ENCODE results near the gene PRC1.

Gene PRC1

DNA sequence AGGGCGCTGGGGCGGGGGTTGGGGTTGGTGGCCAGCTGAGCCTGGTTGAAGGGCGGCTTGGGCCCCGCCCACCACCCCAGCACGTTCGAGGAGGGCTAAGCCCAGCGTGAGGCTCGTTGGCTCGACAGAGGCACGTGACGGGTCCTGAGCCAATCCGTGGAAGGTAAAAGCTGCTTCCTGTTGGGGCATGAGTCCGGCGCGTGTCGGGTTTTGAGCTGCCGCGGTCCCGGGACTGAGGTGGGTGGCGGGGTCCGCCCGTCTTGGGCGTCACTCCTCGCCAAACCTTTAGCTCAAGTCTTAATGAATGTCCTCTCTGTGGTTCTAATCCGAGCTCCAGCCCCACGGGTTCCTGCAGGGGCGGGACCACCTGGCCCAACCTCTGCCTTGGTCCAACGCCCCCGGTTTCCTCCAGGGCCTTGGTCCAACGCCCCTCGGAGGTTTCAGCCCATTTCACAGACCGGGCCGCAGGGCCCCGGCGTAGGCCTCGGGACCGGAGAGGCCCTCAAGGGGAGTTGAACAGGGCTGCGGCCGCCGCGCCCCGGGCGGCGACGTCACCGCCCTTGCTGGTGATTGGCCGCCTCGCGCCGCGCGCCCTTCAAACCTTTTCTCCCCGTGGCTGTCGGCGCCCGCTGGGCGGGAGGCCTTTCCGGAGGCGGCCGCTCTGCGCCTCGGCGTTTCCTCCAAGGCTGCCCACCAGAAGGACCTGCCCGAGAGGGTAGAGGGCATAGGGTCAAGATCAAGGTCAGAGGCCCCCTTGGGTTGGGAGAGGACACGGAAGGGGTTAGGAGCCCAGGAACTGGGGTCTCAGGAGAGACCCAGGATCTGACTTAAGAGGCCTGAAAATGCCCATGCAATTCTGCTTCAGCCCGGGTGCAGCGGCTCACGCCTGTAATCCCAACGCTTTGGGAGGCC is 39.4 kb downstream of the PRC1 start, which contains the start of gene RCCD1:
TSS of gene RCCD1 (plus strand) at position 173 of the 912 bp plus-strand sequence. CDS start 1,851 bp downstream, outside the sequence.
- peak; percentile 78 for DNase-seq

DNA sequence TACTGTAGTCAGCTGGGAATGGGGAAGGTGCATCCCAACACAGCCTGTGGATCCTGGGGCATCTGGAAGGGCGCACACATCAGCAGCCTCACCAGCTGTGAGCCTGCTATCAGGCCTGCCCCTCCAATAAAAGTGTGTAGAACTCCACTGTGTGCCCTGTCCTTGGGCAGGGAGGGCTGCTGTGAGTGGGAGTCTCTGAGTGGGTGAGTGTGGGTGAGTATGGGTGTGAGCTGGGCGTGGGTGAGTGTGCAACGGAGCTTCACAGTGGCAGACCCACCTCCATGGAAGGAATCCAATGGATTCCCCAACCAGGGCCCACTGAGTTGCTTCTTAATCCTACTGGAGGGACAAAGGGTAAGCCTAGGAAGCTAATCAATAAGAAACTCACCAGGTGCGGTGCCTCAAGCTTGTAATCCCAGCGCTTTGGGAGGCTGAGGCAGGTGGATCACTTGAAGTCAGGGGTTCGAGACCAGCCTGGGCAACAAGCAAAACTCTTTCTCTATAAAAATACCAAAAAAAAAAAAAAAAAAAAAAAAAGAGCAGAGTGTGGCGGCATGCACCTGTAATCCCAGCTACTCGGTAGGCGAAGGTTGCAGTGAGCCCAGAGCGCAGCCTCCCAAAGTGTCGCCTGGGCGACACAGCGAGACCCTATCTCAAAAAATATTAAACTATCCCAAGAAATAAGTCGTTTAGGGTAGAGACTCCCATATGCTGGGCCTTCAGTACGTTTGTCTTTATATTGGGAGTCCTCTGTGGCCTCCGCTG is 40.2 kb downstream of the PRC1 start:
- DNase-seq = no peak

DNA sequence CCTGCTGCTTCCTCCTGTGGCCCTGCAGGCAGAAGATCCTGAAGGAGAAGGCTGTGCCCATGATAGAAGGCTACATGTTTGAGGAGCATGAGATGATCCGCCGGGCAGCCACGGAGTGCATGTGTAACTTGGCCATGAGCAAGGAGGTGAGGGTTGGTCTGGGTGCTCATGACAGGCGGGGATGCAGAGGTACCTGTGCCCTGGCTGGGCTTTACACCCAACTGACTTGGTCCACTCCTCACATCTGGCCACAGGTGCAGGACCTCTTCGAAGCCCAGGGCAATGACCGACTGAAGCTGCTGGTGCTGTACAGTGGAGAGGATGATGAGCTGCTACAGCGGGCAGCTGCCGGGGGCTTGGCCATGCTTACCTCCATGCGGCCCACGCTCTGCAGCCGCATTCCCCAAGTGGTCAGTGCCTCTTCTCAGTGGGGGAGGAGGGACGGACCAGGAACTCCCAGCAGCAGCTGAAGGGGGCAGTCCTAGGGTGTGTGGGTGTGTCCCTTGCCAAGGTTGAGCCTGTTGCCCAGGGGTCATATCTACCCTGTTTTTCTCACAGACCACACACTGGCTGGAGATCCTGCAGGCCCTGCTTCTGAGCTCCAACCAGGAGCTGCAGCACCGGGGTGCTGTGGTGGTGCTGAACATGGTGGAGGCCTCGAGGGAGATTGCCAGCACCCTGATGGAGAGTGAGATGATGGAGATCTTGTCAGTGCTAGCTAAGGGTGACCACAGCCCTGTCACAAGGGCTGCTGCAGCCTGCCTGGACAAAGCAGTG is 41.2 kb downstream of the PRC1 start:
- no peak for DNase-seq

DNA sequence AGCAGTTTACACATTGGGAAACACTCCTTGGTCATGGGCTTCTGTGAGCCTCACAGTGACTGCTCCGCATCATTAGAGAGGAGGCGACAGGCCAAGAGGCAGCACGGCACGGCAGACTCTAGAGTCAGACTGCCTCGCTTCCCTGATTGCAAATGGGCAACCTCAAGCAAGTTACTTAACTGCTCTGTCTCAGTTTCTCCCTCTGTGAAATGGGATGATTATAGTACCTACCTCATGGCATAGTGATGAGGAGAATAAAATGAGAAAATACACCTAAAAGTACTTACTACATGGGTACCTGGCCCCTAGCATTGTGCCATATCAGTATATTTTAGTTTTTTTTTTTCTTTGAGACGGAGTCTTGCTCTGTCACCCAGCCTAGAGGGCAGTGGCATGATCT is 43.7 kb downstream of the PRC1 start:
- DNase-seq = no peak

DNA sequence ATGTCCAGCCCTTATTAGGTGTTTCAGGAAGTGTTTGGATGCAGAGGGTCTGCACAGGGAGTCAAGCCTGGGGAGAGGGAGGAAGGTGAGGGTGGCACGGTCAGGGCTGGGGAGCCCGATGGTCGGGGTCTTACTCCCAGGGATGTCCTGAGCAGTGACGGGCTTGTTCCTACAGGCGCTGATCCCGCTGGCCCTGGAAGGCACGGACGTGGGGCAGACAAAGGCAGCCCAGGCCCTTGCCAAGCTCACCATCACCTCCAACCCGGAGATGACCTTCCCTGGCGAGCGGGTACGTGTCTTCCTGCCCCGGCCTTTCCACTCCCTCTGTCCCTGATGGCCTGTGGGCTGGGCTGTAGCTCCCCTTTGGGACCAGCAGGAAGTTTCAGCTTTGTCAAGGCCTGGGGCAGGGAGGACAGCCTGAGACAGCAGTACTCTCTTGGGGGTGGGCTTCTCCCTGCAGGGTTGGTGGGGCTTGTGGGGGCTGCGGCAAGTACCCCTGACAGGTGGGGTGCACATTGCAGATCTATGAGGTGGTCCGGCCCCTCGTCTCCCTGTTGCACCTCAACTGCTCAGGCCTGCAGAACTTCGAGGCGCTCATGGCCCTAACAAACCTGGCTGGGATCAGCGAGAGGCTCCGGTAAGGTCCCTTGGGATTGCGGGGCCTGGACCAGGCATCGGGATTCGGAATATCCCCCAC is 44.2 kb downstream of the PRC1 start:
- no peak for DNase-seq

DNA sequence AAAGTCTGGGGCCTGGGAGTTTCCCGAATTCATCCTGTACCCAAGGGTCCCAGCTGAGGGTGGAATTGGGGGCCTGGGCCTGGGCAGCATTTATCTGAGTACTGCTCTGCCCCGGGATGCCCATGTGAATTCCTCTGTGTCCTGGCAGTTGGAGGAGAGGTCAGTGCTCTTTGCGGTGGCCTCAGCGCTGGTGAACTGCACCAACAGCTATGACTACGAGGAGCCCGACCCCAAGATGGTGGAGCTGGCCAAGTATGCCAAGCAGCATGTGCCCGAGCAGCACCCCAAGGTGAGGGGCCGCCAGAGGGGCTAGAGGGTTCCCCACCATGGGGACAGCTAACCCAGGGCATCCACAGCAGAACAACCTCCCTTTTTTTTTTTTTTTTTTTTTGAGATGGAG is 45.8 kb downstream of the PRC1 start:
- no peak for DNase-seq

DNA sequence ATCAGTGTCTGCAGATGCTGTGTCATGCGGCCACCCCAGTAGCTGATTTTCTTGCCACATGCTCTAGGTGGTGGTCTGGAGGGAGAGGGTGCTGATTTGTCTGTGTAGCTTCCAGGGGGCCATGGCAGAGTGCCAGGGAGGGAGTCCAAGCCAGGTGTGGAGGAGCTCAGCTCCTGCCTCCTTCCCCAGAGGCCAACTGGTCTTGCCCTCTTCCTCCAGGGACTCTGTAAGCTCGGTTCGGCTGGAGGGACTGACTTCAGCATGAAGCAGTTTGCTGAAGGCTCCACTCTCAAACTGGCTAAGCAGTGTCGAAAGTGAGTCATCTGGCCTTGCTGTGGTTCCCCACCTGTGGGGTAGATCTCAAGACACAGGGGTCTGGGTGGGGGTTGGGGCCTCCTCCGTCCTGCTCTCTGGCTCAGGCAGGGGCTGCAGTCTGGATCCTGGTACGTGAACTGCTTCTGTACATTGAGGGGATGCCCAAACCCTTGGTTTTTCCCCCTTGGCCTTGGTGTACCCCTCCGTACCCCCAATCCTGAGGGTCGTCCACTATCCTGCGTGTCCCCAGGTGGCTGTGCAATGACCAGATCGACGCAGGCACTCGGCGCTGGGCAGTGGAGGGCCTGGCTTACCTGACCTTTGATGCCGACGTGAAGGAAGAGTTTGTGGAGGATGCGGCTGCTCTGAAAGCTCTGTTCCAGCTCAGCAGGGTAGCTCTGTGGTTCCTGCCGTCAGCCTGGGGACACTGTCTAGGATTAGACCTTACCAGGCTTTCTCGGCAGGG is 46.6 kb downstream of the PRC1 start:
- no peak for DNase-seq

DNA sequence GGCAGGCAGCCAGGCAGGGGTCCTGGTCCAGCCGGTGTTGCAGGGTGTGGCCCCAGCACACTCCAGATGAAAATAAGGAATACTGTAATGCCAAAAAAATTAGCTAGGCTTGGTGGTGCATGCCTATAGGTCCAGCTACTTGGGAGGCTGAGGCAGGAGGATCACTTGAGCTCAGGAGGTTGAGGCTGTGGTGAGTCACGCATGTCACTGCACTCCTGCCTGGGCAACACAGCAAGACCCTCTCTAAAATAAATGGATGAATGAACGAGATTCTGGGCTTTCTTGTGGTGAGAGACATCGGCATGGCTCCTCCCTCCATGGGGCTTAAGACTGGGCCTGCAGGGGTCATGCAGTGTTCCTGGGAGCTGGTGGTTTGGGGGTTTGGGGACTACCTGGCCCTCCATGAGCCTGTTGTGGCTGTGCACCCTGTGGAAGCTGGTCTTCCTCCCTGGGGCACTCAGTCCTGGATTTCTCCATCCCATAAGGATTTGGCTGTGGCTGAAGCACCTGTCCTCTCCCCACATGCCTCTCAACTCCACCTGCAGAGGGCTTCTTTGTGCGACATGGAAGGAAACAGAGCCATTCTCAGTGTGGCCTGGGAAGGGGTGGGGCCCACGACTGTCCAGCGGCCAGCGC is 47.3 kb downstream of the PRC1 start:
- no peak for DNase-seq

DNA sequence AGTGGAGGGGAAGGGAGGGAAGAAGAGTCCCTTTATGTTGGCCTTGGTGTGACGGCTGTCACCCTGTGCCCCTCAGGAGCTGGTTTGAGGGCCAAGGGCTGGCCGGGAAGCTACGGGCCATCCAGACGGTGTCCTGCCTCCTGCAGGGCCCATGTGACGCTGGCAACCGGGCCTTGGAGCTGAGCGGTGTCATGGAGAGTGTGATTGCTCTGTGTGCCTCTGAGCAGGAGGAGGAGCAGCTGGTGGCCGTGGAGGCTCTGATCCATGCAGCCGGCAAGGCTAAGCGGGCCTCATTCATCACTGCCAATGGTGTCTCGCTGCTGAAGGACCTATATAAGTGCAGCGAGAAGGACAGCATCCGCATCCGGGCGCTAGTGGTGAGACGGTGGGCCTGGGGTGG is 47.8 kb downstream of the PRC1 start:
- no peak for DNase-seq

DNA sequence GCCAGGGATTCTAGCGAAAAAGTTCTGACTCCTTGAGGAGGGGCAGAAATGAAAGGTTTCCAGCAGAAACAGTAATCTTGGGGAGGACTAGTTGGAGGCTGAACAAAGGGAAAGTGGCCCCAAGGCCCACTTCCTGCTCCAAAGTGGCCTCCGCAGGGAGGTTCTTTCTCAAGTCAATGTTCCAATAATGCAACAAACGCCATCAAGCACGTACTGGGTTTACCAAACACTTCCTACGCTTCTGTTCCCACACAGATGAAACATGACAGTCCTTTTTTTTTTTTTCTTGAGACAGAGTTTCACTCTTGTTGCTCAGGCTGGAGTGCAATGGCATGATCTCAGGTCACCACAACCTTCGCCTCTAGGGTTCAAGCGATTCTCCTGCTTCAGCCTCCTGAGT is 49.2 kb downstream of the PRC1 start:
- no peak for DNase-seq

DNA sequence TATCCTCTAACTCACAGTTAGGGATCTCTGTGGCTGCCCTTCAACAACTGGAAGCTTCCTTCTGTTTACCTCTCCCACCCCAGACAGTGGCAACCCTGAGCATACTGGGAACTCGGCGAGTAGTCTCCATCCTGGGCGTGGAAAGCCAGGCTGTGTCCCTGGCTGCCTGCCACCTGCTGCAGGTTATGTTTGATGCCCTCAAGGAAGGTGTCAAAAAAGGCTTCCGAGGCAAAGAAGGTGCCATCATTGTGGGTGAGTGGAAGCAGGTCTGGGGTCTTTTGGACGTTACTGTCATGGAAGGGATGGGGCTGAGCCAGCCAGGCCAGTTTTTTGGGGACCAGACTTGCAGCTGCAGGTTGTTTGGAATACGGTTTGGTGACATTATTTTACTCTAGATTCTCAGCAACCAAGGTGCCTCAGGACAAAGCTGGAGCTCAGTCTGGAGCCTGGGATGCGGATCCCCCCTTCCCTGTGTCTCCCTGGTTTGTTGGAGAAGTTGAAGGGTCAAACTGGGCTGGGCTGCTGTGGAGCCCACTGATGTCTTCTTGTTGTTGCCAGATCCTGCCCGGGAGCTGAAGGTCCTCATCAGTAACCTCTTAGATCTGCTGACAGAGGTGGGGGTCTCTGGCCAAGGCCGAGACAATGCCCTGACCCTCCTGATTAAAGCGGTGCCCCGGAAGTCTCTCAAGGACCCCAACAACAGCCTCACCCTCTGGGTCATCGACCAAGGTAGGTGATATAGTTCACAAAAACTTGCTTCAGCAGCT is 51.8 kb downstream of the PRC1 start:
- DNase-seq = no peak

DNA sequence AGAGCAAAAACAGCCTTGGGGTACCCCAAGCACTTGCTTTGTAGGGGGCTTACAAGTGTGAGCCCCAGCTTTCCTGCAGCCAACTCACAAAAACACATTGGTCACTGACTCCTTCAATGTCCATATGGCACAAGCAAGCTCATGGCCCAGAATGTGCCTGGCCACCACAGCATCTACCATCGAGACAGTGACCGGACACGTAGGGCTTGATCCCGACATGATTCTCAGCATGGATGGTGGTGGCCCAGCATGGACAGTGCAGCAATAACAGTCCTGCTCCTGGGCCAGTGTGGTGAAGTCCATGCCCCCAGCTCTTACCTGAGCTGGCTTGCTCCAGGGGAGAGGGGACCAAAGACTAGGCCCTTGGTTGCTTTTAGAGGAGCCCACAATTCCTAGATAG is 53.3 kb downstream of the PRC1 start:
- no peak for DNase-seq

DNA sequence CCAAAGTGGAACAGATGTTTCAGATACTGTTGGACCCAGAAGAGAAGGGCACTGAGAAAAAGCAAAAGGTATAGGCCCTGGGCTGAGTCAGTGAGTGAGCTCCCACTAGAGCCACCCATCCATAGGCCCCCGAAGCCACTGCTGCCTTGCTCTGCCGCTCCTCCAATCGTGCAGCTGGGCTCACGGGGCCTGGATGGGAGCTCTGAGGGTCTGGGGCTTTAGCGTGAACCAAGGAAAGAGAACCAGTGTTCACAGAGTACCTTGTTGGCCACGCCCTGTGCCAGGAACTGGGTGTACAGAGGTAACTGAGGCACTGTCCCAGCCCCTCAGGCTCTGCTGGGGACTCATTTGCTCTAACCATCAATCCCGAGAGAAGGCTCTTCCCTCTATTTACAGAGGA is 54.6 kb downstream of the PRC1 start:
- DNase-seq = no peak

DNA sequence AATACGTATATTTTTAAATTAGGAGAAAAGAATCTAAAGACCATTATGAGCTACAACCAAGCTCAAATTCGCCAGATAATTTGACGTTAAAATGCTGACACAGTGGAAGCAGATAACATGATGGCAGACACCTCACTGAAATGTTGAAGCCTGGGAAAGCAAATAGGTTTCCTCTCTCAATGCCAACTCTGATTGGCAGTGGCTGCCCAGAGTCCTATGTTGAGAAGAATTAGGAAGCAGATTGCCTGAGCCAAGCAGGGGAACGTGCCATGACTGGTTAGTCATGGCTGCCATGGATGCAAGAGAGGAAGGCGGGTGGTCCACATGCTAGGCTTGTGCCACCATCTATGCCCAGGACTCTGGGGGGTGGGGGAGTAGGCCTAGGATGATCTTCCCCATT is 56.1 kb downstream of the PRC1 start:
- DNase-seq = no peak

DNA sequence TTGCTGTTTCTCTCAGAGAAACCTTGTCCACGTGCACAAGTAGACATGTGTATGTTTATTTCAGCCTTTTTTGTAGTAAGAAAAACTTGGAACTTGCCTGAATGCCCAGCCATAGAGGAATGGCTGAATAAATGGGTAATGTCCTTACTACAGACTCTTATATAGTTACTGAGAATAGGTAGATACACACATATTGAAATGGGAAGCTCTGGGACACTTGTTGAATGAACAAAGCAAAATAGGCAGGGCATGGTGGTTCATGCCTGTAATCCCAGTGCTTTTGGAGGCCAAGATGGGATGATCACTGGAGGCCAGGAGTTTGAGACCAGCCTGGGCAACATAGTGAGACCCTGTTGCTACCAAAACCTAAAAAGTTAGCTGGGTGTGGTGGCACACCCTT is 57.5 kb downstream of the PRC1 start:
- no peak for DNase-seq

DNA sequence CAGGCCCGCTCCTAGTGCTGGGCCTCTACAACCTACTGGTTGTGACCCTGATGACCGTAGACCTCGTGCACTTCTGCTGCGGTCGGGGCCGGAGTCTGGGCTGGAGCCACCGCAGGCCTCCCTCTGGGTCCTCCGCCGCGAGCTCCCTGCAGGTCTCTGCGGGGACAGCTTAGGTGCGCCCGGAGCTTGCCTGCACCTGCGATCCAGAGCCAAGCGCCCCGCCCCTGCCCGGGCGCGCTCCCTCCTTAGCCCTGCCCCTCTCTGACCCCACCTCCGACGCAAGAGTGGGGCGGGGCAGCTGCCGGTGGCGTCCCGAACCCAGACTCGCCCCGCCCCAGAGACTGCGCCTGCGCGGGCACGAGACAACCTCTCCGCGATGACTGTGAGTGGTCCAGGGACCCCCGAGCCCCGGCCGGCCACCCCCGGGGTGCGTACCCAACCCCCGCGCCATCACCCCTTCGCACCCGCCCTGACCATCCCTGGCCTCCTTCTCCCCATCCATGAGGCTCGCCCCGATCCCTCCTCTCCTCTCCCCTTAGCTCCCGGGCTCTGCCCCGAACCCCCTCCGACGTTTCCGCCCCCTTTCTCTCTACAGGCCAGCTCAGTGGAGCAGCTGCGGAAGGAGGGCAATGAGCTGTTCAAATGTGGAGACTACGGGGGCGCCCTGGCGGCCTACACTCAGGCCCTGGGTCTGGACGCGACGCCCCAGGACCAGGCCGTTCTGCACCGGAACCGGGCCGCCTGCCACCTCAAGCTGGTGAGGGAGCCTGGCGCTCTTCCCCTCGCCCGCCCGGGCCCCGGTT is 59.2 kb downstream of the PRC1 start, which contains the start of gene UNC45A:
TSS of gene UNC45A (plus strand) at position 337 of the 803 bp plus-strand sequence. CDS start at position 377, 40 bp downstream.
- peak; percentile 30 for DNase-seq

DNA sequence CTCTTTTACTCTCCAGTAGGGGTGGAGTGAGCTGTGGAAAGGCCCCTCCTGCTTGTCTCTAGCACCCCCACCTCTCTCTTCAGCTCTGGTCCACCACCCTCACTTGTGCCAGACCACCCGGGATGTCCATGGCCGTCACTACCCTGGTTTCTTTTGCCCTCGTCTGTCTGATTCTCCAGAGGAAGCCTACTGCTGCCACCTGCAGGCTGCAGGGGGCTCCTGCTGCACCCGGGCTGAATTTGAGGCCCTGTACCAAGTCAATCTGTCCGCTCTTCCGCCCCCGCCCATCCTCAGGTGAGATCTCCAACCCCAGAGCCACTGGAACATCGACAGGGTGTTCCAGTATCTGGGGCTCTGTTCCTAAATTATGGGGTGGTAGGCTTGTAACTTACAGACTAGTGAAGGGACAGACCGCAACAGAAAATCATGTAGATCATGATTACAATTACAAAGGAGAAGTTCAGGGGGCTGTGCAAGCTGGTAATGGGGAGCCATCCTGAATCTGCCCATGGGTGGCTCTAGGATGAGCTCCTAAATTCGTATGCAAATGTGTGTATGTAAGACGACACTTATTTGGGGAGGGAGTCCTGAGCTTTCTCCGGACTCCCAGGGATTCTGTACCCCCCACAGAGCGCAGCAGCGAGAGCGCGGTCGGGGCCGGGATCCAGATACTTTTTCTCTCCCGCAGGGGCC is 59.9 kb downstream of the PRC1 start:
- DNase-seq = peak; percentile 35

DNA sequence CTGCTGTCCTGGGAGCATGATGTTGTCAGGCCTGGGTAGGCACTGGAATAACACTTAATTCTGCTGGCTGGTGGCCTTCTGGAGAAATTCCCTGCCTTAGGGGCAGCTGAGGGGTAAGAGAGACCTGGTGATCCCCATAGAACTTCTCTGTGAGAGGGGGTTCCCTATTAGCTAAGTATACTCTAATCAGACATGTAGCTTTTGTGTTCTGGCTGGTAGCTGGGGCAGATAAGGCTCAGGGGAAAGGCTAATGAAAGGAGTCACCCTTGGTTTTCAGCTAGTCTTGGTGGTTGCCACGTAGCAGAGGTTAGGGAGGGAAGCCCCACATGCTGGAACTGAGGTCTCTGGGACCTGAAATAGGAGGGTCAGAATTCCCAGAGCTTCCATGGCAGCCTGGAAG is 61.0 kb downstream of the PRC1 start:
- DNase-seq = no peak

DNA sequence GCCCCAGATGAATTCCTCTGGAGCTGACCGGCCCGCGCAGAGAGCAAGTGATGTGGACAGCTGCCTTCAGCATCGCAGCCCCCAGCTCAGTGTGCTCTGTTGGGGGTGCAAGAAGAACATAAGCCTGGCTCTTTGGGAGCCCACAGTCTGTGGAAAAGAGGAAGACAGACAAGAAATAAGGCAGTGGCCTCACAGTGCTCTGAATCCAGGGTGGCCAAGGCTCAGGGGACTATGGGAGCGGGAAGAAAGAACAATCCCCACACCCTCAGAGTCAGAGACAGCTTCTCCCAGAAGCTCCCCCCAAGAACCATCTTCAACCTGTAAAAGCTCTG is 61.7 kb downstream of the PRC1 start:
- DNase-seq = no peak
